PFSK-1 (cell line): Measurements from ENCODE around the gene KCNJ6.

Experiments
- FOXP2 ChIP-seq: optimal IDR thresholded peaks from 2 replicates; pipeline ENCODE3; 2011; ENCODE audit warnings: borderline replicate concordance, control low read depth, inconsistent platforms; ENCODE audit not compliant: insufficient read depth; ENCODE audit errors: extremely low read length, extremely low read depth
- POLR2AphosphoS5 ChIP-seq: IDR thresholded peaks from 2 replicates; pipeline ENCODE4 v1.6.1; 2012; ENCODE audit warnings: low read depth, mild to moderate bottlenecking, control low read depth, low read length, moderate library complexity
- SIN3A ChIP-seq: IDR thresholded peaks from 2 replicates; pipeline ENCODE4 v1.6.1; 2012; ENCODE audit warnings: mild to moderate bottlenecking, low read length, moderate library complexity, borderline replicate concordance; ENCODE audit not compliant: insufficient read depth
- TAF1 ChIP-seq: IDR thresholded peaks from 2 replicates; pipeline ENCODE4 v1.6.1; 2012; ENCODE audit warnings: low read length, control low read depth, borderline replicate concordance; ENCODE audit not compliant: insufficient read depth
- TF ChIP-seq, protein P1 (sequence below), 2 experiments: IDR thresholded peaks; 2 replicates each; pipeline versions ENCODE4 v1.6.1 to v1.8.0; 2011 to 2012; ENCODE audit warnings: low read depth in 2 of 2, low read length in 2 of 2, control low read depth in 1 of 2, inconsistent platforms in 1 of 2, mild to moderate bottlenecking in 1 of 2, moderate library complexity in 1 of 2; ENCODE audit not compliant: insufficient read depth in 1 of 2

The KCNJ6 gene

DNA sequence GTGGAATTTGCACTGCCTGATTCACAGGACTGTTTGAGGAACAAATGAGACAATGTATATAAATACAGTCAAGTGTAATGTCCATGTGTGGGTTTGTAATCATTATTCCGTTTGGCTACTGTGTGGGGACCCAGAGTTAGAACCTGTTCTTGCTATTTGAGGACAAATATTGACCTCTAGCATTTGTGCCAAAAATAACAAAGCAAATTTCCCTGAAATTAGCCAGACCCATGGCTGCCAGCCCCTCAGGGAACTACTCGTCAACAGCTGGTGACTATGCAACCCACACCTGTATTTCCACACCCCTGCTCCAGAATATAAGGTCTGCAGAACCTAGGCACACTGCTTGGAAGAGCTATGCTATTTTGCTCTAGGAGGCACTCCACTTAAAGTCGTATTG lies 70.7 kb downstream of the KCNJ6 start:
- TF ChIP-seq, protein P1, sequence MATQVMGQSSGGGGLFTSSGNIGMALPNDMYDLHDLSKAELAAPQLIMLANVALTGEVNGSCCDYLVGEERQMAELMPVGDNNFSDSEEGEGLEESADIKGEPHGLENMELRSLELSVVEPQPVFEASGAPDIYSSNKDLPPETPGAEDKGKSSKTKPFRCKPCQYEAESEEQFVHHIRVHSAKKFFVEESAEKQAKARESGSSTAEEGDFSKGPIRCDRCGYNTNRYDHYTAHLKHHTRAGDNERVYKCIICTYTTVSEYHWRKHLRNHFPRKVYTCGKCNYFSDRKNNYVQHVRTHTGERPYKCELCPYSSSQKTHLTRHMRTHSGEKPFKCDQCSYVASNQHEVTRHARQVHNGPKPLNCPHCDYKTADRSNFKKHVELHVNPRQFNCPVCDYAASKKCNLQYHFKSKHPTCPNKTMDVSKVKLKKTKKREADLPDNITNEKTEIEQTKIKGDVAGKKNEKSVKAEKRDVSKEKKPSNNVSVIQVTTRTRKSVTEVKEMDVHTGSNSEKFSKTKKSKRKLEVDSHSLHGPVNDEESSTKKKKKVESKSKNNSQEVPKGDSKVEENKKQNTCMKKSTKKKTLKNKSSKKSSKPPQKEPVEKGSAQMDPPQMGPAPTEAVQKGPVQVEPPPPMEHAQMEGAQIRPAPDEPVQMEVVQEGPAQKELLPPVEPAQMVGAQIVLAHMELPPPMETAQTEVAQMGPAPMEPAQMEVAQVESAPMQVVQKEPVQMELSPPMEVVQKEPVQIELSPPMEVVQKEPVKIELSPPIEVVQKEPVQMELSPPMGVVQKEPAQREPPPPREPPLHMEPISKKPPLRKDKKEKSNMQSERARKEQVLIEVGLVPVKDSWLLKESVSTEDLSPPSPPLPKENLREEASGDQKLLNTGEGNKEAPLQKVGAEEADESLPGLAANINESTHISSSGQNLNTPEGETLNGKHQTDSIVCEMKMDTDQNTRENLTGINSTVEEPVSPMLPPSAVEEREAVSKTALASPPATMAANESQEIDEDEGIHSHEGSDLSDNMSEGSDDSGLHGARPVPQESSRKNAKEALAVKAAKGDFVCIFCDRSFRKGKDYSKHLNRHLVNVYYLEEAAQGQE (IDR thresholded peaks at IDR 0.05; ENCODE audit: insufficient read depth in 1 of 2, low read depth in 2 of 2, low read length in 2 of 2) = no peak
- TF ChIP-seq POLR2AphosphoS5 = no peak
- TF ChIP-seq SIN3A = no peak
- no peak for TF ChIP-seq FOXP2
- TF ChIP-seq TAF1 = no peak

DNA sequence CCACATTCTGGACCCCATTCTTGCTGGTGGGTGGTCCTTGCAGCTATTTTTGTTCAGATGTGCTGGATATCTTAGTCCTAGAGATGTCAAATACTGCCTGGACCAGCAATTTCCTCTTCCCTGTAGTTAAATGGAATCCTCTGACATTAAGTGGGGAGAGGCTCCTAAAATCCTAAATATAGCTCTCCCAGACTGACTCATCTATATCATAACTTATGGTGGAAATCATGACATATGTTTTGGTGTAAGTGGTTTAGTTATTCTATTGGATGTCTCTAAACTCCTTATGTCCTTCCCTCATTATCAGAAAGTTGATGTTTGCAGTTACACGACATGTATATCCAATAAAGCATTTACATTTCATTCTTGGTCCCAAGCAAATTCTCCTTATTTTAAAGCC lies 73.1 kb downstream of the KCNJ6 start:
- no peak for TF ChIP-seq SIN3A
- no peak for TF ChIP-seq FOXP2
- TF ChIP-seq, protein P1 (IDR thresholded peaks at IDR 0.05; ENCODE audit: insufficient read depth in 1 of 2, low read depth in 2 of 2, low read length in 2 of 2) = no peak
- TF ChIP-seq POLR2AphosphoS5 = no peak
- no peak for TF ChIP-seq TAF1

DNA sequence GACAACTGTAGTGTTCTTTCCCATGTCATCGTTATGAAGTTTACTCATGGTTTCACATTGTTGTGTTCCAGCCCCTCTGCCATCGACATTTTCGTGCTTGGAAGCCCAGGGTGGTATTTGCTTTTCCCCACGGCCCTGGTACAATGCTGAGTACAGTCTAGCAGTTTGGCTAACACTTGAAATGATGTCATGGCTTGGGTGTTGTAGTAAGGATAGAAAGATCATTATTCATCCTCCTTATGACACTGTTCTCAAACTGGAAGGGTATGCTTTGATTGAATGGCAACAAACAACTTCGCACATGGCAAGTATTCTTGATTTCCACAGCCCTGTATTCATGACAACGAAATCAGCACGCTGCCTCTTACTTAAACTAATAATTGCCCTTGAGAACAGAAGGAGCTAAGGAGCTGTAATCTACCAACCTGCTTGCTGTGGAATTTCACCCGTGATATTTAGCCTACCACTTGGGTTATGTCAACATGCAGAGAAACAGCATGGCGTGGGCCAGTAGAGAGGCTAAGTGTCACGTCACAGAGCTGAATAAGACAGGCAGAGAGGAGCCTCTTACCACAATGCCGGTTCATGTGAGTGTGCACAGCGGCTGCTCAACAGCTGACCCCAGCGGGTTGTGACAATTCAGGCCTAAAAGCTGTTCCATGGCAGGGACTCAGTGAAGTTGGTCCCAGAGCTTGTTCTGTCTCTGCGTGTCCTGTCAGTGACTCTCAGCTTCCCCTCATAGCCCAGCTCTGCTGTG lies 73.9 kb downstream of the KCNJ6 start:
- TF ChIP-seq SIN3A (no peak), FOXP2 (no peak), POLR2AphosphoS5 (no peak), TAF1 (no peak)
- TF ChIP-seq, protein P1 (IDR thresholded peaks at IDR 0.05; ENCODE audit: insufficient read depth in 1 of 2, low read depth in 2 of 2, low read length in 2 of 2) = no peak

DNA sequence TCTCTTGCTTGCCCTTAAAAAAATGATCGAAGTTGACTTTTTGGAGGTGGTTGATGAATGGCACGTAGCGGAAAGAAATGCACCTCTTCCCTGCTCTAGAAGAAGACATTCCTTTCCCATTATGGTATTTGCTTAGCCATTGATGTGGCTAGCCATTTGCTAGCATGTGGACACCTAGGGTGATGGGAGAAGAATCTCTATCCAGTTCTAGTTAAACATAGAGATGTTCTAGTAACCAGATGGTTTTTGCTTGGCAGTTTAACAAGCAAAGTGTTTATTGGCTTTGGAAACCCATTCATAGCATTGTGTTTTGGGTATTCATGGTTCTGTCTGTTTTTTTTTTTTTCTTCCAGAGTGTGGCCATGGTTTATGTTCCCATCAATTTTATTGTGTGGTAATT lies 78.9 kb downstream of the KCNJ6 start:
- TF ChIP-seq SIN3A (no peak), TAF1 (no peak), POLR2AphosphoS5 (no peak), FOXP2 (no peak)
- TF ChIP-seq, protein P1 (IDR thresholded peaks at IDR 0.05; ENCODE audit: insufficient read depth in 1 of 2, low read depth in 2 of 2, low read length in 2 of 2) = no peak

DNA sequence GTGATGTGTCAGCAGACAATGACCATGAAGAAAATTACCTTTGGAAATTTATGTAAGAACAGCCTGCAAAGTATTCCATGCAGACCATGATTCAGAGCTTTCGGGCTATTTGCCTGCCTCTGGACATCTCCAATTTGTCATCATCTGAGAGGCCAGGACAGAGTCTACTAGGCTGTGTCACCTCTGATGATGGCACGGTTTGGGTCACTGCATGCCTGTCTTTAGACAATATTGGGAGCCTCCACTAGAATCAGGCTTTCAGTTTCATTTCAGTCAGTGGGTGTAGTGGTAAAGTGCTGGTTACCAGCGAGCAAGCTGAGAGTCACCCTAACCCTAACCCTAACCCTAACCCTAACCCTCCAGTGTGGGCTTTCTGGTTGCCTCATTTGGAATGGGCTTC lies 80.8 kb downstream of the KCNJ6 start:
- no peak for TF ChIP-seq POLR2AphosphoS5
- no peak for TF ChIP-seq TAF1
- no peak for TF ChIP-seq SIN3A
- TF ChIP-seq FOXP2 = no peak
- TF ChIP-seq, protein P1 (IDR thresholded peaks at IDR 0.05; ENCODE audit: insufficient read depth in 1 of 2, low read depth in 2 of 2, low read length in 2 of 2) = no peak
